HEK293 (cell line): ENCODE measurements around the gene TSC22D1.

Source experiments
- SCRT1 ChIP-seq: fragments of 450-650 bp; formaldehyde crosslinking; IDR thresholded peaks from 2 replicates; pipeline ENCODE4 v1.5.1; 2016; ENCODE audit warnings: missing biosample characterization, missing genetic modification characterization, borderline replicate concordance
- YY1 ChIP-seq: fragments of 450-650 bp; formaldehyde crosslinking; IDR thresholded peaks from 2 replicates; pipeline ENCODE4 v1.5.1; 2018; ENCODE audit warnings: missing biosample characterization, missing genetic modification characterization
- ZNF10 ChIP-seq: fragments of 450-650 bp; formaldehyde crosslinking; IDR thresholded peaks from 2 replicates; pipeline ENCODE4 v1.5.1; 2017; ENCODE audit warnings: missing biosample characterization, missing genetic modification characterization
- ZNF555 ChIP-seq: fragments of 450-650 bp; formaldehyde crosslinking; conservative IDR thresholded peaks from 2 replicates; pipeline ENCODE4 v1.5.1; 2017; ENCODE audit warnings: missing biosample characterization, mild to moderate bottlenecking, missing genetic modification characterization, inconsistent platforms
- ZNF701 ChIP-seq: fragments of 450-650 bp; formaldehyde crosslinking; IDR thresholded peaks from 2 replicates; pipeline ENCODE4 v1.5.1; 2016; ENCODE audit warnings: missing biosample characterization, missing genetic modification characterization
- ZNF792 ChIP-seq: fragments of 450-650 bp; formaldehyde crosslinking; IDR thresholded peaks from 2 replicates; pipeline ENCODE4 v1.5.1; 2016; ENCODE audit warnings: missing biosample characterization, missing genetic modification characterization
- TF ChIP-seq, protein P1 (sequence below): fragments of 450-650 bp; formaldehyde crosslinking; IDR thresholded peaks from 2 replicates; pipeline ENCODE4 v1.5.1; 2016; ENCODE audit warnings: missing biosample characterization, missing genetic modification characterization

GRCh38 chr13:44431150-44431549, 145.0 kb downstream of the TSC22D1 start:
- TF ChIP-seq, protein P1, sequence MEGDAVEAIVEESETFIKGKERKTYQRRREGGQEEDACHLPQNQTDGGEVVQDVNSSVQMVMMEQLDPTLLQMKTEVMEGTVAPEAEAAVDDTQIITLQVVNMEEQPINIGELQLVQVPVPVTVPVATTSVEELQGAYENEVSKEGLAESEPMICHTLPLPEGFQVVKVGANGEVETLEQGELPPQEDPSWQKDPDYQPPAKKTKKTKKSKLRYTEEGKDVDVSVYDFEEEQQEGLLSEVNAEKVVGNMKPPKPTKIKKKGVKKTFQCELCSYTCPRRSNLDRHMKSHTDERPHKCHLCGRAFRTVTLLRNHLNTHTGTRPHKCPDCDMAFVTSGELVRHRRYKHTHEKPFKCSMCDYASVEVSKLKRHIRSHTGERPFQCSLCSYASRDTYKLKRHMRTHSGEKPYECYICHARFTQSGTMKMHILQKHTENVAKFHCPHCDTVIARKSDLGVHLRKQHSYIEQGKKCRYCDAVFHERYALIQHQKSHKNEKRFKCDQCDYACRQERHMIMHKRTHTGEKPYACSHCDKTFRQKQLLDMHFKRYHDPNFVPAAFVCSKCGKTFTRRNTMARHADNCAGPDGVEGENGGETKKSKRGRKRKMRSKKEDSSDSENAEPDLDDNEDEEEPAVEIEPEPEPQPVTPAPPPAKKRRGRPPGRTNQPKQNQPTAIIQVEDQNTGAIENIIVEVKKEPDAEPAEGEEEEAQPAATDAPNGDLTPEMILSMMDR (tag by site-specific recombination), result no peak
- TF ChIP-seq ZNF555 (no peak), ZNF792 (tag by site-specific recombination) (no peak), ZNF701 (tag by site-specific recombination) (no peak), YY1 (no peak), ZNF10 (no peak), SCRT1 (no peak)
